CD4-positive, CD25-positive, alpha-beta regulatory T cell (primary cell): ENCODE data around the gene HIBADH. TPM values are rescaled to one million over a fixed set of nuclear protein-coding genes. Genes with fewer than 3 reads are reported as not detected.

Source experiments
- ATAC-seq, 2 donors: fragments of 150-1000 bp; cut with Tn5 transposase; one replicate each; pipeline ENCODE4 v1.10.0; 2021; ENCODE audit warnings: low read depth in 2 of 2, moderate number of reproducible peaks in 2 of 2, moderate library complexity in 1 of 2
- DNase-seq, 3 donors: peaks; one replicate each; pipeline versions ENCODE4 v3.0.0 to v3.0.0-alpha.2; 2012 to 2022; ENCODE audit warnings: mixed read lengths in 1 of 3
- H3K27ac ChIP-seq: one replicate; pipeline ENCODE4 v1.7.0; 2013; ENCODE audit warnings: mild to moderate bottlenecking, low read length; ENCODE audit not compliant: insufficient read depth, poor library complexity, severe bottlenecking
- H3K27me3 ChIP-seq: one replicate; pipeline ENCODE4 v1.7.0; 2013; ENCODE audit warnings: low read length; ENCODE audit not compliant: control insufficient read depth, insufficient read depth
- H3K36me3 ChIP-seq: one replicate; pipeline ENCODE4 v1.7.0; 2013; ENCODE audit warnings: mild to moderate bottlenecking, low read length, moderate library complexity; ENCODE audit not compliant: control insufficient read depth, insufficient read depth
- H3K4me1 ChIP-seq: 2 replicates; pipeline ENCODE4 v1.7.0; 2013; ENCODE audit warnings: mild to moderate bottlenecking, low read length; ENCODE audit not compliant: insufficient read depth, control insufficient read depth, poor library complexity, severe bottlenecking
- H3K4me3 ChIP-seq: one replicate; pipeline ENCODE4 v1.7.0; 2013; ENCODE audit warnings: low read depth, mild to moderate bottlenecking, low read length, moderate library complexity
- H3K9me3 ChIP-seq, 2 experiments: 1 replicate in 1 of 2; 2 replicates in 1 of 2; pipeline ENCODE4 v1.7.0; 2013; ENCODE audit warnings: low read length in 2 of 2, mild to moderate bottlenecking in 1 of 2, moderate library complexity in 1 of 2; ENCODE audit not compliant: control insufficient read depth in 2 of 2
- H3K27ac Mint-ChIP-seq, 3 donors: one replicate each; pipeline ENCODE4 v1.8.0; 2020 to 2022; ENCODE audit warnings: mild to moderate bottlenecking in 3 of 3, mixed read lengths in 3 of 3, moderate library complexity in 2 of 3
- H3K27me3 Mint-ChIP-seq: one replicate; pipeline ENCODE4 v1.8.0; 2022; ENCODE audit warnings: mild to moderate bottlenecking, mixed read lengths
- H3K36me3 Mint-ChIP-seq: one replicate; pipeline ENCODE4 v1.8.0; 2020; ENCODE audit warnings: mixed read lengths
- H3K4me1 Mint-ChIP-seq, 4 donors: one replicate each; pipeline ENCODE4 v1.8.0; 2020 to 2022; ENCODE audit warnings: mixed read lengths in 4 of 4, mild to moderate bottlenecking in 1 of 4
- H3K4me3 Mint-ChIP-seq, 4 donors: one replicate each; pipeline ENCODE4 v1.8.0; 2020 to 2022; ENCODE audit warnings: mild to moderate bottlenecking in 4 of 4, mixed read lengths in 4 of 4, moderate library complexity in 3 of 4
- H3K9me3 Mint-ChIP-seq, 7 donors: one replicate each; pipeline ENCODE4 v1.8.0; 2020 to 2022; ENCODE audit warnings: mixed read lengths in 7 of 7, mild to moderate bottlenecking in 3 of 7, moderate library complexity in 2 of 7
- polyA plus RNA-seq, 4 donors: library from polyadenylated mRNA; unstranded; fragments of 300-500 nt; fragmentation: Illumina TruSeq; gene quantifications; one replicate each; pipeline ENCODE4 v1.2.3, GENCODE V29; 2021
- total RNA-seq: library from RNA; stranded (reverse); gene quantifications from one replicate; pipeline ENCODE4 v1.2.3, GENCODE V29; 2022

HIBADH gene
- total and polyA plus RNA-seq, 5 donors from 2014 or later, result 6.1 to 33.0 (median 26.9) TPM

DNA sequence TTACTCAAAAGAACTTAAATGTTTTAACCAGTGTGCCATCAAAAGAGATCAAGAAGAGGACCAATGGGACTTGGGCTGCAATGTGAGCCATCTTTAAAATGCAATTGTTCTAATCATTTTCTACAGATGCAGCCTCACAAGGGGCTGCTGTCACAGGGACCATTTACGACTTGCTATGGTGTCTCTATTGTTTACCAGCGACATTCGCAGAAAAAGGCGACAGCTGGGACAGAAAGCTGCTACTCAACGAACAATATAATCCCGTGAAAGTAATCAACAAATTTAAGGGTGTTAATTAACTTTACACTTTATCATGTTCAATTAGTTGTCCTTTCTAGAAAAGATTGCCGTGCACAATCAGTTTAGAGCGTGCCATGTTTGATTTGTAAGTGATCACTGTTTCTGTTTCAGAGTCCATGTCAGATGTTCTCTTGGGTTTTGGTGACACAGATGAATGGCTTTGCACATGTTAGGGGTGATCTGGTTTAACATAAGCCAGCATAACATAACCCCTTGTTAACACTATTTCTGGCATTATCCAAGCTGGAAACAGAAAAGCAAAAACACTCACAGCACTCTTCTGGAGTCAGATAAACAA is 110.8 kb downstream of the HIBADH start:
- Mint-ChIP-seq H3K27me3 (no peaks in the 10 kb centered on the region), H3K4me3 (no peak overlapping the region), H3K27ac (no peak overlapping the region), H3K36me3 (peaks cover 12% of the 10 kb centered on the region), H3K9me3 (no peaks in the 10 kb centered on the region), H3K4me1 (no peaks in the 10 kb centered on the region)
- DNase-seq (no peak), ATAC-seq (no peak)
- no peak overlapping the region for H3K27ac ChIP-seq
- H3K4me3 ChIP-seq, result no peak overlapping the region
- no peaks in the 10 kb centered on the region for H3K4me1 ChIP-seq
- H3K27me3 ChIP-seq, result no peaks in the 10 kb centered on the region
- no peaks in the 10 kb centered on the region for H3K36me3 ChIP-seq
- H3K9me3 ChIP-seq, result no peaks in the 10 kb centered on the region

GRCh38 chr7:27549606-27550005 is 113.1 kb downstream of the HIBADH start:
- Histone ChIP-seq H3K27ac (no peak overlapping the region), H3K4me3 (no peak overlapping the region), H3K27me3 (no peaks in the 10 kb centered on the region), H3K4me1 (no peaks in the 10 kb centered on the region), H3K9me3 (no peaks in the 10 kb centered on the region), H3K36me3 (no peaks in the 10 kb centered on the region)
- no peaks in the 10 kb centered on the region for H3K27me3 Mint-ChIP-seq
- no peak overlapping the region for H3K4me3 Mint-ChIP-seq
- no peaks in the 10 kb centered on the region for H3K9me3 Mint-ChIP-seq
- peaks cover 14% of the 10 kb centered on the region for H3K36me3 Mint-ChIP-seq
- DNase-seq (no peak), ATAC-seq (no peak)
- H3K27ac Mint-ChIP-seq, result no peak overlapping the region
- no peaks in the 10 kb centered on the region for H3K4me1 Mint-ChIP-seq

GRCh38 chr7:27548304-27548703 is 114.4 kb downstream of the HIBADH start:
- Mint-ChIP-seq H3K4me1 (no peaks in the 10 kb centered on the region), H3K27me3 (no peaks in the 10 kb centered on the region), H3K36me3 (peaks cover 17% of the 10 kb centered on the region), H3K27ac (peak overlapping the region in 1 of 3 donors; percentile 20), H3K4me3 (no peak overlapping the region), H3K9me3 (no peaks in the 10 kb centered on the region)
- no peak for DNase-seq
- no peaks in the 10 kb centered on the region for H3K9me3 ChIP-seq
- no peaks in the 10 kb centered on the region for H3K4me1 ChIP-seq
- no peaks in the 10 kb centered on the region for H3K27me3 ChIP-seq
- H3K27ac ChIP-seq, result no peak overlapping the region
- ATAC-seq, result no peak
- no peaks in the 10 kb centered on the region for H3K36me3 ChIP-seq
- no peak overlapping the region for H3K4me3 ChIP-seq

DNA sequence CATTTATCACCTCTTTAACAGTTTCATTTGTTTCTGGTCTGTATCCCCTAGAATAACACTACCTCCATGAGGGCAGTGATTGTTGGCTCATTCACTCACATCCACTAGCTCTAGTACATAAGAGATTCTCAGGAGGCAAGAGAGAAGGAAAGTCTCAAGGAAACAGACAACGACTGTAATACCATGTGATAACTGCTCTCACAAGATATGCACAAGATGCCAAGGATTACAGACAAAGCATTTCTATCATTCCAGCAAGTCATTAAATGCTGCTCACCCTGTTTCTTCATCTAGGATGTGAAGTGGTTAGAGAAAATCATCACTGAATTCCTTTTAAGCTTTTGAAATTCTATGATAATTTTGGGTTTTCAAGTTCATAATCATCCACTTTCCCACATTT is 115.3 kb downstream of the HIBADH start:
- H3K27me3 ChIP-seq, result no peaks in the 10 kb centered on the region
- H3K36me3 ChIP-seq, result peaks cover 5% of the 10 kb centered on the region
- Mint-ChIP-seq H3K36me3 (peaks cover 26% of the 10 kb centered on the region), H3K27ac (peak overlapping the region in 1 of 3 donors; percentile 0), H3K9me3 (no peaks in the 10 kb centered on the region), H3K4me3 (no peak overlapping the region), H3K27me3 (no peaks in the 10 kb centered on the region), H3K4me1 (no peaks in the 10 kb centered on the region)
- no peak overlapping the region for H3K27ac ChIP-seq
- H3K4me3 ChIP-seq, result no peak overlapping the region
- no peak for DNase-seq
- ATAC-seq, result no peak
- no peaks in the 10 kb centered on the region for H3K9me3 ChIP-seq
- no peaks in the 10 kb centered on the region for H3K4me1 ChIP-seq

DNA sequence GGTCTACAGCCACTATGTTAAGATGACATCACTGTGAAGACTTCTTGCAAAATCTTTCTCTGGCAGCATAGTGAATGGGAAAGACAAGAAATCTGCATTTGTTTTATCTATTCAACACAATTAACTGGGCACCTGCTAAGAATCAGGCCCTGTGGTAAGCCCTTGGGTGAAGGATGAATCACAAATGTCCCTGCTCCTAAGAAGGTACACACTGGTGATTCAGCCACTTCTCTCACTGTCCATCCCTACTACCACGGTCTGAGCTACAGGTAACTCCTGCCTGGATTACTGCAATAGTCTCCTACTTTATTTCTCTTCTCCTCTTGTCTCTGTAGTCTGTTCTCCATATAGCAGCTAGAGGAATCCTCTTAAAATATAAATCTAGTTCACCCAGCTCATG is 116.1 kb downstream of the HIBADH start:
- H3K4me1 Mint-ChIP-seq, result no peaks in the 10 kb centered on the region
- peaks cover 10% of the 10 kb centered on the region for H3K36me3 ChIP-seq
- no peaks in the 10 kb centered on the region for H3K9me3 Mint-ChIP-seq
- no peaks in the 10 kb centered on the region for H3K27me3 Mint-ChIP-seq
- H3K36me3 Mint-ChIP-seq, result peaks cover 27% of the 10 kb centered on the region
- H3K4me3 ChIP-seq, result no peak overlapping the region
- no peaks in the 10 kb centered on the region for H3K4me1 ChIP-seq
- no peaks in the 10 kb centered on the region for H3K9me3 ChIP-seq
- DNase-seq (no peak), ATAC-seq (no peak)
- H3K4me3 Mint-ChIP-seq, result no peak overlapping the region
- peak overlapping the region in 1 of 3 donors; percentile 0 for H3K27ac Mint-ChIP-seq
- H3K27ac ChIP-seq, result no peak overlapping the region
- H3K27me3 ChIP-seq, result no peaks in the 10 kb centered on the region

DNA sequence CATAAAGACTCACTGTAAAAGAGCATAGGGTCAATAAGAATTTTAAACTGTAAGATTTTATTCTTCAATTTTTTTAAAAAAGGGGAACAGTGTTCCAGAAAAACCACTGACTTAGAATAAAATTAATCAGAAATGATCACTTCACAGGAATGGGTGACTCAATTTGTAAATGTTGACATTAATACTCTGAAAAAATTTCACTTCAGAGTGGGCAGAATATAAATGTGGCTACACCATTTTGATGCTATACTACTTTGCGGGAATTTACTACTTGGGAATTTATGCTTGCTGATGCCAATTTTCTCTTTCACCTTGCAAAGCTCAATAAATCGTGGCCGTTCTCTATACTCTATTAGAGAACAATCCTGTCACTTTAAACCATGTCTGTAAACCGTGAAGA is 126.9 kb downstream of the HIBADH start:
- Histone ChIP-seq H3K27me3 (no peaks in the 10 kb centered on the region), H3K4me3 (no peak overlapping the region), H3K9me3 (no peaks in the 10 kb centered on the region), H3K4me1 (no peaks in the 10 kb centered on the region), H3K36me3 (peaks cover 10% of the 10 kb centered on the region), H3K27ac (no peak overlapping the region)
- Mint-ChIP-seq H3K4me1 (no peaks in the 10 kb centered on the region), H3K9me3 (peaks cover 0 to 4% (median 0%) of the 10 kb centered on the region in 7 donors), H3K27me3 (no peaks in the 10 kb centered on the region), H3K4me3 (no peak overlapping the region), H3K36me3 (peaks cover 33% of the 10 kb centered on the region), H3K27ac (no peak overlapping the region)
- ATAC-seq, result no peak
- DNase-seq, result no peak

DNA sequence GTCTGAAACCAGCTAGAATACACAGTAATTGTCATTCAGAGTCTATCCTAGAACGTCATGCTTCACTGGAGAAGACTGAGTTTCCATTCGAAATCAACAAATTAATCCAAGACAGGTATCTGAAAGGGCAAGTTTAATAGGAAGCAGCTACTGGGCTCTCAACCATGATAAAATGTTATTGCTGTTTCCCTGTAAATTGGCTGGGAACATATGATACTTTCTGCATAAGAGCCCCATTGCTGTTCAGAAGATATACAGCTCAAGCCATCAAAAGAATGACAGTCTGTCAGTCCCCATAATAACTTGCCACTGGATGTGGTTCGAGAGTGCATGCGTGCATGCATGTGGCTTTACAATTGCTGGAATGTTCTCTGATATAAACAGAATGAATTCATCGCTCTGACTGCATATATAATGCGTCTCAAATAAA is 129.0 kb downstream of the HIBADH start:
- Histone ChIP-seq H3K27me3 (no peaks in the 10 kb centered on the region), H3K4me3 (no peak overlapping the region), H3K27ac (no peak overlapping the region), H3K4me1 (no peaks in the 10 kb centered on the region), H3K9me3 (no peaks in the 10 kb centered on the region), H3K36me3 (peaks cover 9% of the 10 kb centered on the region)
- Mint-ChIP-seq H3K27me3 (no peaks in the 10 kb centered on the region), H3K27ac (peak overlapping the region in 1 of 3 donors; percentile 12), H3K36me3 (peaks cover 27% of the 10 kb centered on the region), H3K4me3 (no peak overlapping the region), H3K4me1 (no peaks in the 10 kb centered on the region), H3K9me3 (peaks cover 0 to 2% (median 0%) of the 10 kb centered on the region in 7 donors)
- DNase-seq (no peak), ATAC-seq (no peak)

- Mint-ChIP-seq H3K4me1 (no peaks in the 10 kb centered on the region), H3K9me3 (peaks cover 0 to 2% (median 0%) of the 10 kb centered on the region in 7 donors), H3K4me3 (no peak overlapping the region), H3K27me3 (no peaks in the 10 kb centered on the region), H3K27ac (no peak overlapping the region), H3K36me3 (peaks cover 31% of the 10 kb centered on the region)
- Histone ChIP-seq H3K4me1 (no peaks in the 10 kb centered on the region), H3K4me3 (no peak overlapping the region), H3K36me3 (peaks cover 9% of the 10 kb centered on the region), H3K27me3 (no peaks in the 10 kb centered on the region), H3K27ac (no peak overlapping the region), H3K9me3 (no peaks in the 10 kb centered on the region)
- DNase-seq (no peak), ATAC-seq (no peak)
These were observed 130.4 kb downstream of the HIBADH start for GRCh38 chr7:27532314-27532713.
